HepG2 (cell line): ENCODE data around the gene FLAD1. TPM values are rescaled to one million over a fixed set of nuclear protein-coding genes. Genes with fewer than 3 reads are reported as not detected.

Experiments used
- CEBPZ ChIP-seq: IDR thresholded peaks from 2 replicates; pipeline ENCODE4 v1.6.1; 2012; ENCODE audit warnings: low read length, improper control_type of control experiment
- EHMT2 ChIP-seq: fragments of 200-600 bp; sonication (generic); IDR thresholded peaks from 2 replicates; pipeline ENCODE4 v1.7.0; 2017; ENCODE audit warnings: antibody characterized with exemption, low read depth, low read length, borderline replicate concordance
- FOXP4 ChIP-seq: sonication (generic); formaldehyde crosslinking; IDR thresholded peaks from 2 replicates; pipeline ENCODE4 v1.4.0; 2020; ENCODE audit warnings: missing genetic modification reagents
- JDP2 ChIP-seq: sonication (generic); formaldehyde crosslinking; IDR thresholded peaks from 2 replicates; pipeline ENCODE4 v1.8.1; 2022; ENCODE audit warnings: missing genetic modification reagents, borderline replicate concordance
- KLF6 ChIP-seq: IDR thresholded peaks from 2 replicates; pipeline ENCODE4 v1.8.0; 2016; ENCODE audit warnings: missing biosample characterization, missing genetic modification reagents
- MLLT10 ChIP-seq: sonication (generic); formaldehyde crosslinking; IDR thresholded peaks from 2 replicates; pipeline ENCODE4 v1.4.0; 2020; ENCODE audit warnings: missing genetic modification reagents
- MXD1 ChIP-seq: sonication (generic); formaldehyde crosslinking; IDR thresholded peaks from 2 replicates; pipeline ENCODE4 v1.4.0; 2020; ENCODE audit warnings: mild to moderate bottlenecking, missing genetic modification reagents
- NCOA5 ChIP-seq: sonication (generic); formaldehyde crosslinking; IDR thresholded peaks from 2 replicates; pipeline ENCODE4 v1.4.0; 2020; ENCODE audit warnings: missing genetic modification reagents
- PAXIP1 ChIP-seq: sonication (generic); formaldehyde crosslinking; conservative IDR thresholded peaks from 2 replicates; pipeline ENCODE4 v1.4.0; 2020; ENCODE audit warnings: mild to moderate bottlenecking, missing genetic modification reagents, moderate library complexity
- PTBP1 ChIP-seq: fragments of 200-400 bp; formaldehyde crosslinking; IDR thresholded peaks from 2 replicates; pipeline ENCODE4 v1.6.1; 2018; ENCODE audit warnings: low read length, low read depth; ENCODE audit not compliant: poor library complexity, severe bottlenecking
- RBFOX2 ChIP-seq: fragments of 200-400 bp; formaldehyde crosslinking; IDR thresholded peaks from 2 replicates; pipeline ENCODE4 v1.6.1; 2017; ENCODE audit warnings: low read depth, mild to moderate bottlenecking, low read length
- RCOR2 ChIP-seq: IDR thresholded peaks from 2 replicates; pipeline ENCODE4 v1.6.1; 2016; ENCODE audit warnings: missing biosample characterization, missing genetic modification reagents
- SIN3A ChIP-seq: IDR thresholded peaks from 2 replicates; pipeline ENCODE4 v1.6.1; 2011; ENCODE audit warnings: low read depth, mild to moderate bottlenecking, control low read depth, low read length, borderline replicate concordance
- TCF7 ChIP-seq: sonication (generic); IDR thresholded peaks from 2 replicates; pipeline ENCODE4 v1.6.1; 2016; ENCODE audit warnings: antibody characterized with exemption, low read depth
- THYN1 ChIP-seq: sonication (generic); formaldehyde crosslinking; IDR thresholded peaks from 2 replicates; pipeline ENCODE4 v1.8.1; 2023; ENCODE audit warnings: low read depth, mild to moderate bottlenecking, moderate library complexity, missing genetic modification reagents, borderline replicate concordance
- ZNF251 ChIP-seq: sonication (generic); formaldehyde crosslinking; IDR thresholded peaks from 2 replicates; pipeline ENCODE4 v1.9.0; 2021; ENCODE audit warnings: mild to moderate bottlenecking, missing genetic modification reagents
- ZNF333 ChIP-seq: sonication (generic); formaldehyde crosslinking; IDR thresholded peaks from 2 replicates; pipeline ENCODE4 v1.4.0; 2020; ENCODE audit warnings: mild to moderate bottlenecking, missing genetic modification reagents, borderline replicate concordance
- ZNF816 ChIP-seq: sonication (generic); formaldehyde crosslinking; IDR thresholded peaks from 2 replicates; pipeline ENCODE4 v1.8.0; 2022; ENCODE audit warnings: missing genetic modification reagents, mild to moderate bottlenecking, borderline replicate concordance
- polyA plus RNA-seq, 8 experiments: library from polyadenylated mRNA; depleted of rRNA in 3 of 8; stranded (reverse) in 7 of 8; unstranded in 1 of 8; fragments of >200 nt; fragmentation: Illumina TruSeq in 4 of 8; extraction: Trizol in 4 of 8; gene quantifications; 2 replicates each; pipeline versions ENCODE4 v1.2.1 to v1.2.3, GENCODE V29; 2011 to 2016; ENCODE audit warnings: low read depth in 4 of 8, missing spikeins in 1 of 8, mixed read lengths in 1 of 8; ENCODE audit not compliant: insufficient read depth in 1 of 8
- total RNA-seq, 5 experiments: library from RNA; depleted of rRNA; stranded (reverse); fragments of >200 nt; fragmentation: Illumina TruSeq; extraction: Trizol; gene quantifications; 2 replicates each; pipeline ENCODE4 v1.2.3, GENCODE V29; 2016; ENCODE audit warnings: low read depth in 1 of 5

Gene FLAD1
- total and polyA plus RNA-seq, 2 of the 13 experiments (the other 11 are each of a cell fraction or from before 2014, with no cell fraction given): 25.9 to 32.8 TPM

GRCh38 chr1:155017041-155017945 lies 34.1 kb downstream of the FLAD1 start (continued):
- TF ChIP-seq CEBPZ: no peak
- no peak for TF ChIP-seq JDP2 (CRISPR knock-in tag)
- TF ChIP-seq RCOR2 (CRISPR knock-in tag): peak; percentile 63; the same call in 1 of the 2 replicates
- peak; percentile 78; the same call in 1 of the 2 replicates for TF ChIP-seq MXD1
- TF ChIP-seq TCF7: no peak; the same call in 1 of the 2 replicates
- TF ChIP-seq RBFOX2: peak; percentile 90
- peak; percentile 76; the same call in 1 of the 2 replicates for TF ChIP-seq FOXP4 (CRISPR knock-in tag)
- TF ChIP-seq EHMT2: no peak
- no peak for TF ChIP-seq SIN3A
- peak; percentile 84; the same call in 1 of the 2 replicates for TF ChIP-seq ZNF333 (CRISPR knock-in tag)
- no peak for TF ChIP-seq ZNF816 (CRISPR knock-in tag)
- no peak for TF ChIP-seq ZNF251 (CRISPR knock-in tag)
- no peak for TF ChIP-seq NCOA5
- peak; percentile 81 for TF ChIP-seq KLF6
- no peak for TF ChIP-seq PTBP1
- TF ChIP-seq THYN1 (CRISPR knock-in tag): no peak
- no peak for TF ChIP-seq MLLT10 (CRISPR knock-in tag)
- peak; percentile 66 for TF ChIP-seq PAXIP1 (CRISPR knock-in tag)
